Neural progenitor cell (in vitro differentiated cells): ENCODE data around the gene GPR22.

Source experiments
- CTCF ChIP-seq: fragments of 200-600 bp; sonication (generic); IDR thresholded peaks from 2 replicates; pipeline ENCODE4 v1.5.1; 2017; ENCODE audit warnings: antibody characterized with exemption, mild to moderate bottlenecking
- EZH2 ChIP-seq: fragments of 200-600 bp; sonication (generic); IDR thresholded peaks from 2 replicates; pipeline ENCODE4 v1.6.1; 2017; ENCODE audit warnings: antibody characterized with exemption, mild to moderate bottlenecking, moderate library complexity
- EZH2phosphoT487 ChIP-seq: fragments of 200-600 bp; sonication (generic); IDR thresholded peaks from 2 replicates; pipeline ENCODE4 v1.6.1; 2017; ENCODE audit warnings: antibody characterized with exemption

DNA sequence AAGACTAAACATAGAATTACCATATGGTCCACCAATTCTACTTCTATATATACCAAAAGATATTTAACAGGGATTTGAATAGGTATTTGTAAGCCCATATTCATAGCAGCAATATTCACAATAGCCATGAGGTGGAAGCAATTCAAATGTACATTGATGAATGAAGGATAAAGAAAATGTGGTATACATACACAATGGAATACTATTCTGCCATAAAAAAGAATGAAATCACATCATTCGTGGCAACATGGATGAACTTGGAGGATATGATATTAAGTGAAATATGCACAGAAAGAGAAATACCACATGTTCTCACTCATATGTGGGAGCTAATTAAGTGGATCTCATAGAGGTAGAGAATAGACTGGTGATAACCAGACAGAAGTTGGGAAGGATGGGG, 34.1 kb upstream of the GPR22 start:
- TF ChIP-seq EZH2 = no peak
- TF ChIP-seq CTCF = no peak
- no peak for TF ChIP-seq EZH2phosphoT487
